GM23338 (cell line): Measurements from ENCODE around the gene IFI16. TPM values are rescaled to one million over a fixed set of nuclear protein-coding genes. Genes with fewer than 3 reads are reported as not detected.
"Not testable (repeated sequence)": the region's sequence is repeated elsewhere in the genome, so short reads cannot be mapped to it uniquely, and the experiment has no call there.

Experiments used
- ATAC-seq: fragments of 200-7000 bp; cut with Tn5 transposase; 3 replicates; pipeline ENCODE4 v1.9.1; 2020
- DNase-seq: peaks from one replicate; pipeline ENCODE4 v3.0.0-alpha.2; 2015; ENCODE audit warnings: low spot score
- H2AFZ ChIP-seq: fragments of 200-600 bp; sonication (generic); 2 replicates; pipeline ENCODE4 v1.8.0; 2016; ENCODE audit warnings: antibody characterized with exemption, mild to moderate bottlenecking, moderate library complexity
- H3F3A ChIP-seq: fragments of 200-600 bp; sonication (generic); replicated peaks from 2 replicates; pipeline ENCODE4 v1.8.0; 2017; ENCODE audit warnings: antibody characterized with exemption, mixed run types, low read depth
- H3K27ac ChIP-seq: fragments of 200-600 bp; sonication (generic); 2 replicates; pipeline ENCODE4 v1.6.1; 2016; ENCODE audit warnings: low read depth
- H3K27me3 ChIP-seq: fragments of 200-600 bp; sonication (generic); 2 replicates; pipeline ENCODE4 v1.8.0; 2016; ENCODE audit warnings: mild to moderate bottlenecking, mixed run types, moderate library complexity; ENCODE audit not compliant: insufficient read depth
- H3K36me3 ChIP-seq: fragments of 200-600 bp; sonication (generic); 2 replicates; pipeline ENCODE4 v1.8.0; 2016; ENCODE audit warnings: mild to moderate bottlenecking; ENCODE audit not compliant: insufficient read depth
- H3K4me1 ChIP-seq: fragments of 200-600 bp; sonication (generic); 2 replicates; pipeline ENCODE4 v1.8.0; 2016; ENCODE audit warnings: mild to moderate bottlenecking, moderate library complexity; ENCODE audit not compliant: insufficient read depth
- H3K4me2 ChIP-seq: fragments of 200-600 bp; sonication (generic); 2 replicates; pipeline ENCODE4 v1.7.1; 2017; ENCODE audit warnings: mixed run types
- H3K4me3 ChIP-seq: fragments of 200-600 bp; sonication (generic); 2 replicates; pipeline ENCODE4 v1.6.1; 2016; ENCODE audit warnings: mixed run types
- H3K79me2 ChIP-seq: fragments of 200-600 bp; sonication (generic); replicated peaks from 2 replicates; pipeline ENCODE4 v1.8.0; 2017; ENCODE audit warnings: mild to moderate bottlenecking; ENCODE audit not compliant: insufficient read depth
- H3K9me2 ChIP-seq: fragments of 200-600 bp; sonication (generic); 2 replicates; pipeline ENCODE4 v1.8.0; 2017; ENCODE audit not compliant: insufficient read depth
- H4K20me1 ChIP-seq: fragments of 200-600 bp; sonication (generic); replicated peaks from 2 replicates; pipeline ENCODE4 v1.8.0; 2017; ENCODE audit warnings: mild to moderate bottlenecking; ENCODE audit not compliant: insufficient read depth
- H3K27ac Mint-ChIP-seq: 2 replicates; pipeline ENCODE4 v1.8.0; 2020; ENCODE audit warnings: inconsistent platforms, mild to moderate bottlenecking, moderate library complexity, mixed read lengths
- H3K27me3 Mint-ChIP-seq: 3 replicates; pipeline ENCODE4 v1.8.0; 2022; ENCODE audit warnings: low read depth, mild to moderate bottlenecking, moderate library complexity, mixed read lengths, inconsistent platforms; ENCODE audit not compliant: insufficient read depth, poor library complexity
- H3K36me3 Mint-ChIP-seq: 3 replicates; pipeline ENCODE4 v1.8.0; 2021; ENCODE audit warnings: low read depth, mild to moderate bottlenecking, inconsistent platforms, moderate library complexity, mixed read lengths
- H3K4me1 Mint-ChIP-seq: 3 replicates; pipeline ENCODE4 v1.8.0; 2020; ENCODE audit warnings: mild to moderate bottlenecking, inconsistent platforms, mixed read lengths
- H3K4me3 Mint-ChIP-seq: 3 replicates; pipeline ENCODE4 v1.8.0; 2021; ENCODE audit warnings: moderate library complexity, mild to moderate bottlenecking, inconsistent platforms, mixed read lengths
- H3K9me3 Mint-ChIP-seq: 3 replicates; pipeline ENCODE4 v1.8.0; 2020; ENCODE audit warnings: moderate library complexity, mild to moderate bottlenecking, inconsistent platforms, mixed read lengths
- CREB1 ChIP-seq: fragments of 250-450 bp; sonication (Bioruptor Pico); IDR thresholded peaks from 2 replicates; pipeline ENCODE4 v1.5.0; 2020; ENCODE audit warnings: low read depth, mild to moderate bottlenecking, moderate library complexity
- EZH2 ChIP-seq: fragments of 200-600 bp; sonication (generic); IDR thresholded peaks from one replicate; pipeline ENCODE4 v1.8.0; 2017; ENCODE audit warnings: antibody characterized with exemption, mild to moderate bottlenecking, low read depth; ENCODE audit not compliant: unreplicated experiment
- JUNB ChIP-seq: IDR thresholded peaks from one replicate; pipeline ENCODE4 v1.6.1; 2016; ENCODE audit warnings: antibody characterized with exemption; ENCODE audit not compliant: unreplicated experiment
- NANOG ChIP-seq: IDR thresholded peaks from 2 replicates; pipeline ENCODE4 v1.6.1; 2016; ENCODE audit warnings: antibody characterized with exemption, borderline replicate concordance
- ZNF114 ChIP-seq: fragments of 250-450 bp; sonication (Bioruptor Pico); IDR thresholded peaks from 2 replicates; pipeline ENCODE4 v1.5.0; 2020; ENCODE audit warnings: mild to moderate bottlenecking, moderate library complexity
- polyA plus RNA-seq: library from polyadenylated mRNA; unstranded; fragments of >200 nt; fragmentation: Nextera tagmentation; extraction: Ambion mirVana; gene quantifications from 2 replicates; pipeline ENCODE4 v1.2.1, GENCODE V29; 2016
- total RNA-seq: library from RNA; depleted of rRNA; stranded (reverse); fragments of >200 nt; shearing (Covaris generic); gene quantifications from 2 replicates; pipeline ENCODE4 v1.2.3, GENCODE V29; 2014
- TF ChIP-seq, protein P1 (sequence below): IDR thresholded peaks from 2 replicates; pipeline ENCODE4 v1.6.1; 2016; ENCODE audit warnings: antibody characterized with exemption
- TF ChIP-seq, protein P2 (sequence below): IDR thresholded peaks from one replicate; pipeline ENCODE4 v1.6.1; 2018; ENCODE audit warnings: antibody characterized with exemption; ENCODE audit not compliant: unreplicated experiment
- TF ChIP-seq, protein P3 (sequence below), 2 experiments: fragments of 200-600 bp in 1 of 2; sonication (generic) in 1 of 2; conservative IDR thresholded peaks; 2 replicates each; pipeline versions ENCODE4 v1.5.1 to v1.6.1; 2016 to 2017; ENCODE audit warnings: antibody characterized with exemption in 2 of 2, low read depth in 2 of 2, mild to moderate bottlenecking in 2 of 2, moderate library complexity in 1 of 2
- TF ChIP-seq, protein P4 (sequence below): fragments of 250-450 bp; sonication (Bioruptor Pico); IDR thresholded peaks from 2 replicates; pipeline ENCODE4 v1.5.0; 2020; ENCODE audit warnings: mild to moderate bottlenecking, moderate library complexity

The IFI16 gene
- total and polyA plus RNA-seq, 2 experiments from 2014 or later = 0.31 to 2.1 TPM

DNA sequence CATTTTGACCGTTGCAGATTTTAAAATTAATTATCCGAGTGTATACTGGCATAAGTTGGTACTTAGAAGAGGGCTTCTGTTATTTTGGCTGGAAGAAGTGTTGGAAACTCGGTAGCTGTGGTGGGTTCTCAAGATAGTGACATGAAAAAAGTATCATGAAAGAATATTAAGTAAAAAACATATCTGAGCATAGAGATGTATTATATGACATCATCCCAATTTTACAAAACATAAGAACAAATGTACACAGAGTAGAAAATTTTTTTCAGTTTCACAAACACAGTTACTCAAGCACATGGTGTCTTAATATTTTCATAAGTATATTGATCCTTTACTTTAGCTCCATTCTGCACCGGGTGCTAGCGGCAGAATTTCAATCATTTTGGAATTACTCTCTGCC, 684 bp downstream of the IFI16 start:
- no peaks in the 10 kb centered on the region for H3K9me3 Mint-ChIP-seq
- ATAC-seq = no peak
- no peak overlapping the region for H3K4me3 Mint-ChIP-seq
- DNase-seq = no peak
- Histone ChIP-seq H3K36me3 (no peaks in the 10 kb centered on the region), H2AFZ (no peak overlapping the region), H3F3A (0 out of 2 replicates have a peak, but pooled peaks cover under 1% of the 10 kb centered on the region), H3K4me3 (no peak overlapping the region), H4K20me1 (no peaks in the 10 kb centered on the region; the same call in 1 of the 2 replicates), H3K27ac (no peak overlapping the region), H3K79me2 (no peaks in the 10 kb centered on the region), H3K27me3 (peaks cover 33% of the 10 kb centered on the region), H3K4me2 (no peak overlapping the region), H3K9me2 (no peaks in the 10 kb centered on the region), H3K4me1 (peaks cover 14% of the 10 kb centered on the region)
- no peaks in the 10 kb centered on the region; the same call in 2 of the 3 replicates for H3K36me3 Mint-ChIP-seq
- no peak overlapping the region for H3K27ac Mint-ChIP-seq
- H3K4me1 Mint-ChIP-seq = peaks cover 27% of the 10 kb centered on the region
- TF ChIP-seq JUNB (no peak), NANOG (no peak), CREB1 (CRISPR knock-in tag) (no peak), EZH2 (no peak), ZNF114 (no peak)
- TF ChIP-seq, protein P1, sequence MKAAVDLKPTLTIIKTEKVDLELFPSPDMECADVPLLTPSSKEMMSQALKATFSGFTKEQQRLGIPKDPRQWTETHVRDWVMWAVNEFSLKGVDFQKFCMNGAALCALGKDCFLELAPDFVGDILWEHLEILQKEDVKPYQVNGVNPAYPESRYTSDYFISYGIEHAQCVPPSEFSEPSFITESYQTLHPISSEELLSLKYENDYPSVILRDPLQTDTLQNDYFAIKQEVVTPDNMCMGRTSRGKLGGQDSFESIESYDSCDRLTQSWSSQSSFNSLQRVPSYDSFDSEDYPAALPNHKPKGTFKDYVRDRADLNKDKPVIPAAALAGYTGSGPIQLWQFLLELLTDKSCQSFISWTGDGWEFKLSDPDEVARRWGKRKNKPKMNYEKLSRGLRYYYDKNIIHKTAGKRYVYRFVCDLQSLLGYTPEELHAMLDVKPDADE = no peak
- TF ChIP-seq, protein P2, sequence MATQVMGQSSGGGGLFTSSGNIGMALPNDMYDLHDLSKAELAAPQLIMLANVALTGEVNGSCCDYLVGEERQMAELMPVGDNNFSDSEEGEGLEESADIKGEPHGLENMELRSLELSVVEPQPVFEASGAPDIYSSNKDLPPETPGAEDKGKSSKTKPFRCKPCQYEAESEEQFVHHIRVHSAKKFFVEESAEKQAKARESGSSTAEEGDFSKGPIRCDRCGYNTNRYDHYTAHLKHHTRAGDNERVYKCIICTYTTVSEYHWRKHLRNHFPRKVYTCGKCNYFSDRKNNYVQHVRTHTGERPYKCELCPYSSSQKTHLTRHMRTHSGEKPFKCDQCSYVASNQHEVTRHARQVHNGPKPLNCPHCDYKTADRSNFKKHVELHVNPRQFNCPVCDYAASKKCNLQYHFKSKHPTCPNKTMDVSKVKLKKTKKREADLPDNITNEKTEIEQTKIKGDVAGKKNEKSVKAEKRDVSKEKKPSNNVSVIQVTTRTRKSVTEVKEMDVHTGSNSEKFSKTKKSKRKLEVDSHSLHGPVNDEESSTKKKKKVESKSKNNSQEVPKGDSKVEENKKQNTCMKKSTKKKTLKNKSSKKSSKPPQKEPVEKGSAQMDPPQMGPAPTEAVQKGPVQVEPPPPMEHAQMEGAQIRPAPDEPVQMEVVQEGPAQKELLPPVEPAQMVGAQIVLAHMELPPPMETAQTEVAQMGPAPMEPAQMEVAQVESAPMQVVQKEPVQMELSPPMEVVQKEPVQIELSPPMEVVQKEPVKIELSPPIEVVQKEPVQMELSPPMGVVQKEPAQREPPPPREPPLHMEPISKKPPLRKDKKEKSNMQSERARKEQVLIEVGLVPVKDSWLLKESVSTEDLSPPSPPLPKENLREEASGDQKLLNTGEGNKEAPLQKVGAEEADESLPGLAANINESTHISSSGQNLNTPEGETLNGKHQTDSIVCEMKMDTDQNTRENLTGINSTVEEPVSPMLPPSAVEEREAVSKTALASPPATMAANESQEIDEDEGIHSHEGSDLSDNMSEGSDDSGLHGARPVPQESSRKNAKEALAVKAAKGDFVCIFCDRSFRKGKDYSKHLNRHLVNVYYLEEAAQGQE = no peak
- TF ChIP-seq, protein P3, sequence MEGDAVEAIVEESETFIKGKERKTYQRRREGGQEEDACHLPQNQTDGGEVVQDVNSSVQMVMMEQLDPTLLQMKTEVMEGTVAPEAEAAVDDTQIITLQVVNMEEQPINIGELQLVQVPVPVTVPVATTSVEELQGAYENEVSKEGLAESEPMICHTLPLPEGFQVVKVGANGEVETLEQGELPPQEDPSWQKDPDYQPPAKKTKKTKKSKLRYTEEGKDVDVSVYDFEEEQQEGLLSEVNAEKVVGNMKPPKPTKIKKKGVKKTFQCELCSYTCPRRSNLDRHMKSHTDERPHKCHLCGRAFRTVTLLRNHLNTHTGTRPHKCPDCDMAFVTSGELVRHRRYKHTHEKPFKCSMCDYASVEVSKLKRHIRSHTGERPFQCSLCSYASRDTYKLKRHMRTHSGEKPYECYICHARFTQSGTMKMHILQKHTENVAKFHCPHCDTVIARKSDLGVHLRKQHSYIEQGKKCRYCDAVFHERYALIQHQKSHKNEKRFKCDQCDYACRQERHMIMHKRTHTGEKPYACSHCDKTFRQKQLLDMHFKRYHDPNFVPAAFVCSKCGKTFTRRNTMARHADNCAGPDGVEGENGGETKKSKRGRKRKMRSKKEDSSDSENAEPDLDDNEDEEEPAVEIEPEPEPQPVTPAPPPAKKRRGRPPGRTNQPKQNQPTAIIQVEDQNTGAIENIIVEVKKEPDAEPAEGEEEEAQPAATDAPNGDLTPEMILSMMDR (conservative IDR thresholded peaks at IDR 0.05; ENCODE audit: low read depth in 2 of 2) = no peak
- TF ChIP-seq, protein P4, sequence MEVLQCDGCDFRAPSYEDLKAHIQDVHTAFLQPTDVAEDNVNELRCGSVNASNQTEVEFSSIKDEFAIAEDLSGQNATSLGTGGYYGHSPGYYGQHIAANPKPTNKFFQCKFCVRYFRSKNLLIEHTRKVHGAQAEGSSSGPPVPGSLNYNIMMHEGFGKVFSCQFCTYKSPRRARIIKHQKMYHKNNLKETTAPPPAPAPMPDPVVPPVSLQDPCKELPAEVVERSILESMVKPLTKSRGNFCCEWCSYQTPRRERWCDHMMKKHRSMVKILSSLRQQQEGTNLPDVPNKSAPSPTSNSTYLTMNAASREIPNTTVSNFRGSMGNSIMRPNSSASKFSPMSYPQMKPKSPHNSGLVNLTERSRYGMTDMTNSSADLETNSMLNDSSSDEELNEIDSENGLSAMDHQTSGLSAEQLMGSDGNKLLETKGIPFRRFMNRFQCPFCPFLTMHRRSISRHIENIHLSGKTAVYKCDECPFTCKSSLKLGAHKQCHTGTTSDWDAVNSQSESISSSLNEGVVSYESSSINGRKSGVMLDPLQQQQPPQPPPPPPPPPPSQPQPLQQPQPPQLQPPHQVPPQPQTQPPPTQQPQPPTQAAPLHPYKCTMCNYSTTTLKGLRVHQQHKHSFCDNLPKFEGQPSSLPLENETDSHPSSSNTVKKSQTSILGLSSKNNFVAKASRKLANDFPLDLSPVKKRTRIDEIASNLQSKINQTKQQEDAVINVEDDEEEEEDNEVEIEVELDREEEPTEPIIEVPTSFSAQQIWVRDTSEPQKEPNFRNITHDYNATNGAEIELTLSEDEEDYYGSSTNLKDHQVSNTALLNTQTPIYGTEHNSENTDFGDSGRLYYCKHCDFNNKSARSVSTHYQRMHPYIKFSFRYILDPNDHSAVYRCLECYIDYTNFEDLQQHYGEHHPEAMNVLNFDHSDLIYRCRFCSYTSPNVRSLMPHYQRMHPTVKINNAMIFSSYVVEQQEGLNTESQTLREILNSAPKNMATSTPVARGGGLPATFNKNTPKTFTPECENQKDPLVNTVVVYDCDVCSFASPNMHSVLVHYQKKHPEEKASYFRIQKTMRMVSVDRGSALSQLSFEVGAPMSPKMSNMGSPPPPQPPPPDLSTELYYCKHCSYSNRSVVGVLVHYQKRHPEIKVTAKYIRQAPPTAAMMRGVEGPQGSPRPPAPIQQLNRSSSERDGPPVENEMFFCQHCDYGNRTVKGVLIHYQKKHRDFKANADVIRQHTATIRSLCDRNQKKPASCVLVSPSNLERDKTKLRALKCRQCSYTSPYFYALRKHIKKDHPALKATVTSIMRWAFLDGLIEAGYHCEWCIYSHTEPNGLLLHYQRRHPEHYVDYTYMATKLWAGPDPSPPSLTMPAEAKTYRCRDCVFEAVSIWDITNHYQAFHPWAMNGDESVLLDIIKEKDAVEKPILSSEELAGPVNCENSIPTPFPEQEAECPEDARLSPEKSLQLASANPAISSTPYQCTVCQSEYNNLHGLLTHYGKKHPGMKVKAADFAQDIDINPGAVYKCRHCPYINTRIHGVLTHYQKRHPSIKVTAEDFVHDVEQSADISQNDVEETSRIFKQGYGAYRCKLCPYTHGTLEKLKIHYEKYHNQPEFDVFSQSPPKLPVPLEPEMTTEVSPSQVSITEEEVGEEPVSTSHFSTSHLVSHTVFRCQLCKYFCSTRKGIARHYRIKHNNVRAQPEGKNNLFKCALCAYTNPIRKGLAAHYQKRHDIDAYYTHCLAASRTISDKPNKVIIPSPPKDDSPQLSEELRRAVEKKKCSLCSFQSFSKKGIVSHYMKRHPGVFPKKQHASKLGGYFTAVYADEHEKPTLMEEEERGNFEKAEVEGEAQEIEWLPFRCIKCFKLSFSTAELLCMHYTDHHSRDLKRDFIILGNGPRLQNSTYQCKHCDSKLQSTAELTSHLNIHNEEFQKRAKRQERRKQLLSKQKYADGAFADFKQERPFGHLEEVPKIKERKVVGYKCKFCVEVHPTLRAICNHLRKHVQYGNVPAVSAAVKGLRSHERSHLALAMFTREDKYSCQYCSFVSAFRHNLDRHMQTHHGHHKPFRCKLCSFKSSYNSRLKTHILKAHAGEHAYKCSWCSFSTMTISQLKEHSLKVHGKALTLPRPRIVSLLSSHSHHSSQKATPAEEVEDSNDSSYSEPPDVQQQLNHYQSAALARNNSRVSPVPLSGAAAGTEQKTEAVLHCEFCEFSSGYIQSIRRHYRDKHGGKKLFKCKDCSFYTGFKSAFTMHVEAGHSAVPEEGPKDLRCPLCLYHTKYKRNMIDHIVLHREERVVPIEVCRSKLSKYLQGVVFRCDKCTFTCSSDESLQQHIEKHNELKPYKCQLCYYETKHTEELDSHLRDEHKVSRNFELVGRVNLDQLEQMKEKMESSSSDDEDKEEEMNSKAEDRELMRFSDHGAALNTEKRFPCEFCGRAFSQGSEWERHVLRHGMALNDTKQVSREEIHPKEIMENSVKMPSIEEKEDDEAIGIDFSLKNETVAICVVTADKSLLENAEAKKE = no peak
- H3K27me3 Mint-ChIP-seq = peaks cover 9% of the 10 kb centered on the region

DNA sequence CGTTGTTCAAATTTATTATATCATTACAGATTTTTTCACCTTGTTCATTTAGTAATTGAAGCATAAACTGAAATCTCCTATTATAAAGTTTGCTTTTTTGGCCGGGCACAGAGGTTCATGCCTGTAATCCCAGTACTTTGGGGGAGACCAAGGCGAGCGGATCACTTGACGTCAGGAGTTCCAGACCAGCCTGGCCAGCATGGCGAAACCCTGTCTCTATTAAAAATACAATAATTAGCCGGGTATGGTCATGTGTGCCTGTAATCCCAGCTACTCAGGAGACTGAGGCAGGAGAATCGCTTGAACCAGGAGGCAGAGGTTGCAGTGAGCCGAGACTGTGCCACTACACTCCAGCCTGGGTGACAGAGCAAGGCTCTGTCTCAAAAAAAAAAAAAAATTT, 1.3 kb downstream of the IFI16 start:
- not testable (repeated sequence) for H2AFZ ChIP-seq, ATAC-seq, H3K4me2 ChIP-seq, H3K36me3 ChIP-seq, H3K27ac Mint-ChIP-seq, H3K36me3 Mint-ChIP-seq, DNase-seq, H4K20me1 ChIP-seq, H3K4me3 ChIP-seq, H3F3A ChIP-seq, H3K27ac ChIP-seq, H3K27me3 Mint-ChIP-seq, H3K4me3 Mint-ChIP-seq, H3K79me2 ChIP-seq, H3K9me3 Mint-ChIP-seq, H3K9me2 ChIP-seq
- H3K4me1 Mint-ChIP-seq = peaks cover 21% of the 10 kb centered on the region
- Histone ChIP-seq H3K27me3 (peaks cover 27% of the 10 kb centered on the region), H3K4me1 (peaks cover 13% of the 10 kb centered on the region)
